Thymus (tissue), 11 donors: ENCODE measurements around the gene RHOJ. TPM values are rescaled to one million over a fixed set of nuclear protein-coding genes. Genes with fewer than 3 reads are reported as not detected.

Experiments
- DNase-seq, 9 donors: peaks; one replicate each; pipeline ENCODE4 v3.0.0-alpha.2; 2013; ENCODE audit warnings: low spot score in 9 of 9, low read depth in 6 of 9, missing footprints in 1 of 9
- H3K27ac ChIP-seq, 2 donors: one replicate each; pipeline ENCODE4 v1.5.1; 2013; ENCODE audit warnings: control low read depth in 1 of 2, low read depth in 1 of 2, low read length in 1 of 2, mild to moderate bottlenecking in 1 of 2, moderate library complexity in 1 of 2
- H3K27me3 ChIP-seq, 2 donors: one replicate each; pipeline ENCODE4 v1.5.1; 2013; ENCODE audit warnings: low read length in 1 of 2; ENCODE audit not compliant: control insufficient read depth in 2 of 2, insufficient read depth in 1 of 2
- H3K36me3 ChIP-seq, 2 donors: one replicate each; pipeline ENCODE4 v1.5.1; 2013; ENCODE audit warnings: low read length in 1 of 2, mild to moderate bottlenecking in 1 of 2, moderate library complexity in 1 of 2; ENCODE audit not compliant: control insufficient read depth in 2 of 2, insufficient read depth in 2 of 2
- H3K4me1 ChIP-seq, 2 donors: one replicate each; pipeline ENCODE4 v1.5.1; 2013; ENCODE audit warnings: low read length in 2 of 2; ENCODE audit not compliant: control insufficient read depth in 2 of 2, insufficient read depth in 2 of 2
- H3K4me3 ChIP-seq, 2 donors: one replicate each; pipeline ENCODE4 v1.5.1; 2013; ENCODE audit warnings: low read length in 2 of 2, control low read depth in 1 of 2, mild to moderate bottlenecking in 1 of 2
- H3K9me3 ChIP-seq, 2 donors: one replicate each; pipeline ENCODE4 v1.5.1; 2013; ENCODE audit warnings: low read length in 1 of 2, mild to moderate bottlenecking in 1 of 2; ENCODE audit not compliant: control insufficient read depth in 2 of 2, insufficient read depth in 1 of 2
- WGBS: extraction: QIAGEN DNeasy Blood & Tissue Kit; methylation state at CpG from one replicate; pipeline ENCODE4 v1.1.7; 2013; 5-methylcytosine and 5-hydroxymethylcytosine counted together
- polyA plus RNA-seq: library from polyadenylated mRNA; stranded (reverse); fragments of 200-250 nt; gene quantifications from one replicate; pipeline ENCODE4 v1.2.3, GENCODE V29; 2013
- total RNA-seq: library from RNA; stranded (reverse); fragments of 120-200 nt; gene quantifications from one replicate; pipeline ENCODE4 v1.2.4, GENCODE V29; 2013
- donor health status: healthy.

Gene RHOJ
- total and polyA plus RNA-seq, 2 donors, result 1.0 to 6.0 TPM

GRCh38 chr14:63212776-63213500 is 8.7 kb downstream of the RHOJ start:
- no peak overlapping the region for H3K4me3 ChIP-seq
- 95% methylated on average over 2 of the region's 2 CpGs for WGBS
- H3K36me3 ChIP-seq, result no peaks in the 10 kb centered on the region
- H3K27me3 ChIP-seq, result no peaks in the 10 kb centered on the region
- no peaks in the 10 kb centered on the region for H3K9me3 ChIP-seq
- DNase-seq, result no peak
- no peak overlapping the region for H3K27ac ChIP-seq
- H3K4me1 ChIP-seq, result no peaks in the 10 kb centered on the region

DNA sequence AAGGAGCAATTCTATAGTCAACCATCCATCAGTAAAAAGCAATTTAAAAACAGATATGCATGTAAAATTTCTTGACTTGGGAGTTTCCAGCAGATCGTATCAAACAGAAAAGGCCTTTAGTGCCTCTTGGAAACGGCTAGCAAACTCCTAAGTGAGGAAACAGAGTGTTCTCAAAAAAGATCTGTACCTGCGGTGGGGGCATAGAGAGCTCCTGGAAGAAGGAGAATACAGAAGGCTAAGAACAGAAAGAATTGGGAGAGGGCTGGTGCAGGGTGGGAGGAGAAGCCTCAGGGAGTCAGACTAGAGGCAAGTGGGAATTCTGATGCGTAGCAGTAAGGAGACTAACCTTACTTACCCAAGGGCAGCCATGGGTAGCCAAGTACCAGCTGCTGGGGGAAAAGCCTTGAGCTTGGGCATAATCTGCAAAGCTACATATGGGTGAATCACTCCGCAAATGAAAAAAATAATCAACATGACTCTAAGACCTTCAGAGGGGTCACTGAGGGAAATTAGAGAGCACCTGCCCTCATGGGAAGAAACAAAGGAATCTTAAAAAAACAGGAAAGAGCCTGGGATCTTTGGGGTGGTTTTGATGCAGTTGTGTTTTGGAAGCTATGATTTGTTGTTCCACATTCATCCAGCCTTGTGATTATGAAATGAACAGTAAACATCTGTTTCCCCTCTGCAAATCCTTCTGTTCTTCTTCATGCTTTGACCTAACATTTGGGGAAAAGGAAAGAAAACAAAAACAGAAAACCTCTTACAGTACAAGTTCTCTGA is 10.4 kb downstream of the RHOJ start:
- Histone ChIP-seq H3K27me3 (no peaks in the 10 kb centered on the region), H3K4me3 (no peak overlapping the region), H3K4me1 (no peaks in the 10 kb centered on the region), H3K36me3 (no peaks in the 10 kb centered on the region), H3K9me3 (no peaks in the 10 kb centered on the region), H3K27ac (no peak overlapping the region)
- WGBS, result 82% methylated on average over 5 of the region's 5 CpGs
- no peak for DNase-seq

DNA sequence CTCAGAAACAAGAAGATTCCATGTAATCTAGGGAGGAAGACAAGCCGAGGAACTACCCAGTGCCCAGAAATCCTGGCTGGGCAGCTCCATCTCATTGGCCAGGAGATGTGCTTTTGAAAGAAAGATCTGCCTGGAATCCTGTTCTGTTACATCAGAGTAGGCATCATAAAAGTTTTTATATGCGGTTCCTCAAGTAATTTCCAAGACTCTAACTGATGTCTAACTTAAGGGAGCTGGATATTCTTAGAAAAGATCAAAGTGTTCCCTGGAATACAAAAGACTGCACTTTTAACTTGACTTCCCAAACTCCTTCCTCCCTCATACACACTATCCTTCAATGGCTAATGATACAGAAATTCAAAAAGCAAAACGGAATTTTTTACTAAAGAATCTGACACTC is 16.3 kb downstream of the RHOJ start:
- Histone ChIP-seq H3K36me3 (no peaks in the 10 kb centered on the region), H3K27me3 (no peaks in the 10 kb centered on the region), H3K27ac (no peak overlapping the region), H3K9me3 (no peaks in the 10 kb centered on the region), H3K4me1 (no peaks in the 10 kb centered on the region), H3K4me3 (no peak overlapping the region)
- 92% methylated on average over 3 of the region's 3 CpGs for WGBS
- no peak for DNase-seq

DNA sequence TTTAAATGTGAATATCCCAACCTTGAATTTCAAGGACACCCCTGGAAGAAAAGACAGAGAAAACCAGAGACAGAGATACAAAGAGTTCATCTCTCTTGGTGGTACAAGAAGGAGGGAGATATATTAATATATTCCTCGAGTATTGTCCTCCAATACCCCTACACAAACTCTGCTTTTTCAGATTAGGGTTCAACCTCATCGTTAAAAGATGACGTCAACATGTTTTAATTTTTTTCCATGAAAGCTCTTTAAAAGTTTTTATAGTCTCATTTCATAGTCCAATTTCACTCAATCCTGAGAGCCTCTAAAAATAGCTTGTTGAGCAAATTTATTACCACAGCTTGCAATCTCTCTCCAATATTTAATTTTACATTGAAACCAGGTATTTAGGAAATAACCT is 19.4 kb downstream of the RHOJ start:
- no peaks in the 10 kb centered on the region for H3K4me1 ChIP-seq
- no peak for DNase-seq
- H3K4me3 ChIP-seq, result no peak overlapping the region
- no peaks in the 10 kb centered on the region for H3K9me3 ChIP-seq
- no peaks in the 10 kb centered on the region for H3K27me3 ChIP-seq
- no peak overlapping the region for H3K27ac ChIP-seq
- 87% methylated on average over 3 of the region's 3 CpGs for WGBS
- H3K36me3 ChIP-seq, result no peaks in the 10 kb centered on the region

DNA sequence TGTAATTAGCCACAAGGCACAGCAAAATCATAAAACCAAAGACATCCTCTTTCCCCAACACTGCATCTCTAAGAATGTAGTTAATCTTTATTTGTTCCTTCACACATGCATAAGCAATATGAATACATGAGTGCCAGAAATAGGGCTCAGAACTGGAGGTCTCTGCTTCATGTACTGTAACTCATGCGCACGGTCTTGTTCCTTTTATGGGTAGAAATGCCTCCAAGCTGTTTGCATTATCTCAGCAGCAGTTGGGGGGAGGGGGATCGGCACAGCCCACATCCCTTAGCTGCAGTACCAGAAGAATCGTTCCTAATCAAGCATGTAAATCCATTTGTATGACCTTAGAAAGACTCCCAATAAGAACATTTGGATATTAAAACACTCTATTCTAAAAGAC is 20.0 kb downstream of the RHOJ start:
- no peak overlapping the region for H3K4me3 ChIP-seq
- no peaks in the 10 kb centered on the region for H3K9me3 ChIP-seq
- no peak overlapping the region for H3K27ac ChIP-seq
- no peaks in the 10 kb centered on the region for H3K27me3 ChIP-seq
- no peaks in the 10 kb centered on the region for H3K4me1 ChIP-seq
- no peaks in the 10 kb centered on the region for H3K36me3 ChIP-seq
- WGBS, result 68% methylated on average over 4 of the region's 4 CpGs
- no peak for DNase-seq

- Histone ChIP-seq H3K27ac (no peak overlapping the region), H3K9me3 (no peaks in the 10 kb centered on the region), H3K4me1 (no peaks in the 10 kb centered on the region), H3K36me3 (no peaks in the 10 kb centered on the region), H3K27me3 (no peaks in the 10 kb centered on the region), H3K4me3 (no peak overlapping the region)
- WGBS, result 91% methylated on average over 2 of the region's 2 CpGs
- DNase-seq, result no peak
Observed at GRCh38 chr14:63228217-63228616, 24.0 kb downstream of the RHOJ start.

- Histone ChIP-seq H3K9me3 (no peaks in the 10 kb centered on the region), H3K4me3 (no peak overlapping the region), H3K27ac (no peak overlapping the region), H3K4me1 (no peaks in the 10 kb centered on the region), H3K27me3 (no peaks in the 10 kb centered on the region), H3K36me3 (no peaks in the 10 kb centered on the region)
- 89% methylated on average over 5 of the region's 5 CpGs for WGBS
- no peak for DNase-seq
Observed at GRCh38 chr14:63229330-63230059, 25.3 kb downstream of the RHOJ start.

GRCh38 chr14:63231766-63232165 is 27.5 kb downstream of the RHOJ start:
- 92% methylated on average over 3 of the region's 3 CpGs for WGBS
- H3K27ac ChIP-seq, result no peak overlapping the region

DNA sequence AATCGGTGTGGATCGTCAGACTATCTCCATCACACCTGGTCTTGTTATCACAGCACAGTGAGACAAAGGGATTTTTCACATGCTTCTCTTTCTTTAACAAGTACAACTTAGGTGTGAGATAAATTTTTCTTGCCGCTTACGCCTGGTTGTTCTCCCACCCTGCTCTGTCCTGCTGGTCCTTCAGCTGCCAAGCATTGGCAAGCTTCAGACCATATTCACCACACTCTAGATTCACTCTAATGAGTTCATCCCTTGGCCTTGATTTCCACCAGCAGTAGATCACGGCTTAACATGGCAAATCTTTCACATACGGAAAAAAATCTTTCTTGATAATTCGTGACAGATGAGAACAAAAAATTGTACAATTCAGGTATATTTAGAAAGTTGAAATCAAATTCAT is 33.5 kb downstream of the RHOJ start:
- H3K4me3 ChIP-seq, result no peak overlapping the region
- H3K9me3 ChIP-seq, result no peaks in the 10 kb centered on the region
- H3K27me3 ChIP-seq, result no peaks in the 10 kb centered on the region
- H3K4me1 ChIP-seq, result no peaks in the 10 kb centered on the region
- H3K36me3 ChIP-seq, result no peaks in the 10 kb centered on the region
- WGBS, result 89% methylated on average over 7 of the region's 7 CpGs
- no peak for DNase-seq
- no peak overlapping the region for H3K27ac ChIP-seq

More at GRCh38 chr14:63231766-63232165, 27.5 kb downstream of the RHOJ start:
- Histone ChIP-seq H3K4me3 (no peak overlapping the region), H3K27me3 (no peaks in the 10 kb centered on the region), H3K36me3 (no peaks in the 10 kb centered on the region), H3K9me3 (no peaks in the 10 kb centered on the region), H3K4me1 (no peaks in the 10 kb centered on the region)
- DNase-seq, result no peak
